NT2/D1 (cell line): Measurements from ENCODE around the gene GULP1.
"Not testable (repeated sequence)": the region's sequence is repeated elsewhere in the genome, so short reads cannot be mapped to it uniquely, and the experiment has no call there.

Experiments
- DNase-seq: peaks from one replicate; pipeline ENCODE4 v3.0.0-alpha.2; 2011; ENCODE audit warnings: low read depth, low spot score
- H3K27me3 ChIP-seq: 2 replicates; pipeline ENCODE4 v1.6.0; 2011; ENCODE audit warnings: mild to moderate bottlenecking; ENCODE audit not compliant: insufficient read length, insufficient read depth
- H3K36me3 ChIP-seq: 2 replicates; pipeline ENCODE4 v1.6.1; 2011; ENCODE audit warnings: mild to moderate bottlenecking, low read length, mixed read lengths; ENCODE audit not compliant: insufficient read depth, insufficient read length
- H3K4me1 ChIP-seq: 2 replicates; pipeline ENCODE4 v1.5.1; 2011; ENCODE audit not compliant: insufficient read depth, insufficient read length
- H3K4me3 ChIP-seq: 2 replicates; pipeline ENCODE4 v1.5.1; 2011; ENCODE audit warnings: low read depth; ENCODE audit not compliant: insufficient read length
- H3K9ac ChIP-seq: 2 replicates; pipeline ENCODE4 v1.6.0; 2011; ENCODE audit warnings: low read depth; ENCODE audit not compliant: insufficient read length
- H3K9me3 ChIP-seq: 2 replicates; pipeline ENCODE4 v1.5.1; 2011; ENCODE audit warnings: mild to moderate bottlenecking, low read length; ENCODE audit not compliant: insufficient read depth
- SUZ12 ChIP-seq: IDR thresholded peaks from 2 replicates; pipeline ENCODE4 v1.6.1; 2011; ENCODE audit not compliant: insufficient read length, insufficient read depth; ENCODE audit errors: extremely low read depth
- YY1 ChIP-seq: IDR thresholded peaks from 2 replicates; pipeline ENCODE4 v1.6.1; 2011; ENCODE audit not compliant: insufficient read length, insufficient read depth
- ZNF274 ChIP-seq: IDR thresholded peaks from 2 replicates; pipeline ENCODE4 v1.6.1; 2011; ENCODE audit warnings: mild to moderate bottlenecking, low read depth, low read length

Gene GULP1

DNA sequence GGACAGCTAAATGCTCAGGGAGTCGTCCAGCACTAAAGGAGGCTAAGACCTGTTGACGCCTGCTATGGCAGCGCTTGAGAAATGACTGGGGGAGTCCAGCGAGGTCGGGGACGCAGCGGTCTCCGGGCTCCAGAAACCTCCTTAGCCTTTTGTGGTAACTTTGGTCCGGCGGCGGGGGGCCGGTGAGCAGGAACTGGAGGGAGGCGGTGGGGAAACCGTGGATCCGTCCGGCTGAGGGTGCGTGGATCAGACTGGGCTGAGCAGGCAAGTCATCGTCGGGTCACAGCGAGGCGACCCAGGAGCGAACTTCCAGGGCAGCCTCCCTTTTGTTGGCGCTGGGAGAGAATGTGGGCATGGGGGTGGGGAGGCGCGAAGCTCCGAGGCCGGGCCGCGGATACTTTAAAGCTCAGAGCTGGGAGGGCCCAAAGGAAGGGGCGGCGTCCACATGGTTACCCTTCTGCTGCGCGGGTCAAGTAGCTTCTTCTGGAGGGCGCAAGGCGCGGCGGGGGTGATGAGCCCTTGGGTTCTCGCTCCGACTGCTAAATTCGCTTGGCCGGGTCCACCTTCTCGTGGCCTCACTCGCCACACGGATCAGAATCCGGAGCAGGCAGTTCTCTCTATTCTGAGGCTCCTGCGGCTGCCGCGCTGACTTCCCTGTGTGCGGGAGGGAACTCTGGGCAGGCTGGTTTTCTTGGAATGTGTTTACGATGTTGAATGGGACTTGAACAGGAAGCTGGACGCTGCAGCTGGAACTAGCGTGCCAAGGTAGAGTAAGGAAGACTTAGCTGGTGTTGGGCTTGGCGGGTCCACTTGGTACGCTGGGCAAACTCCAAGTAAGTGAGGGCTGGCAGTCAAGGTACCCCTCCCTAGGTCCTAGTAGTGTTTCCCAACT, 920 bp downstream of the GULP1 start:
- Histone ChIP-seq H3K9me3 (peaks cover 9% of the 10 kb centered on the region; the same call in 1 of the 2 replicates), H3K36me3 (no peaks in the 10 kb centered on the region), H3K9ac (peak overlapping the region; percentile 93), H3K4me3 (peak overlapping the region; percentile 87), H3K4me1 (no peaks in the 10 kb centered on the region), H3K27me3 (peaks cover 3% of the 10 kb centered on the region)
- no peak for TF ChIP-seq YY1
- TF ChIP-seq ZNF274 = no peak
- TF ChIP-seq SUZ12 = no peak
- DNase-seq = peak; percentile 75

DNA sequence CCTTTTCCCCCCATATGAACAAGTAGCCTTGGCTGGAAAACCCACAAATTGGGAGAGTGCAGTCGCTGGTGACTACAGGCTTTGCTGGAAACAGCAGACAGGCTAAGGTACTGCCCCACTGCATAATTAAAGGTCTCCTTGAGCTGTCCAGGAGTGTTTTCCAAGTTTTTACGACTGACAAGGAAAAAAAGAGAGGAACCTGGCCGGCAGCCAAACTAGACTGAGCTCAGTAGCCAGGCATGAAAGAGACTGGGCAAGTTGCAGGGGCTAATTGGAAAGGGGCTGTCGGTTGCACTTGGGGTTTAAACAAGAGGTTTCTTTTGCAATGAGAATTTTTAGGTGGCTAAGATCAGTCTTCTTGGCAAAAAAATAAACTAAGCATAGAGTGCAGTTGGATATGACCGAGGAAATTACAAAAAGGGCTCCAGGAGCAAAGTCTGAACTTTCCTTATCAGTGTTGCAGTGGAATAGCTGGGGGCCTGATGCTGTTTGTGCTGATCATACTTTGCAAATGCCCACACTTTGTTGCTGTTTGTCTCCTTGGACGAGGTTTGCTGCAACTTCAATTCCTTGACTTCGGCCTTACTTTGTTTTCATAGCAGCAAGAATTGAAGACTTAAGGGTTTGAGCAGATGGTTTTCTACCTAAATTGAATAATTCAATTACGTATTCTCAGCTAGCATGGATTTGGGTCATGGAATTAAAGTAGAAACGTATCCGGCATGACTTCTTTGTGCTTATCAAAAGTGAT, 2.1 kb downstream of the GULP1 start:
- H3K4me3 ChIP-seq = peak overlapping the region; percentile 87
- no peak for DNase-seq
- H3K9ac ChIP-seq = peak overlapping the region; percentile 93
- peaks cover 3% of the 10 kb centered on the region for H3K27me3 ChIP-seq
- H3K4me1 ChIP-seq = no peaks in the 10 kb centered on the region
- TF ChIP-seq SUZ12 (no peak), YY1 (no peak), ZNF274 (no peak)
- H3K9me3 ChIP-seq = peaks cover 21% of the 10 kb centered on the region
- no peaks in the 10 kb centered on the region for H3K36me3 ChIP-seq

DNA sequence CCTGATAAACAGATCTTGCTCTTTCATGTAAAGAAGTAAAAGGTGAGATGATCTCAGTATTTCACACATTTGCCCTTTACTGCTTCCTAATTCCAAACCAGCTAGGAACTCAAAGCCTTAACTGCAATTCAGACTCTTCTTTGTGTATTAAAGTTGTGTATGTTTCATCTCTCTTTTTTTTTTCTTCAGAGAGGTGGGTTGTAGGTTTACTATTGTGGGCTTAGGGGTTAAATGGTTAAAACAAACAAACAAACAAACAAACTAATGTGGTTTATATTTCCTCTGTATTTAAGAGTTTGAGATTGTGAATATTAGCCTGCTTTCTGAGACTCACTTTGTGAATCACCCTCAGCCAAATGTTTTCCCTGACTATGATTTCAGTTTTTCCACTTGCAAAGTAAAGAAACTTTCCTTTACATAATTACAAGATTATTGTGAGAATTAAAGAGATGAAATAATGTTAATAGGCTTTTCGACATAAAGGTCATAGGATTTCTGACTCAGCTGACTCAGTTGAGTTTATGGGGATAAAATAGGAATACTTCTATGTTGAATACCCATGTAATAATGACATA, 2.8 kb downstream of the GULP1 start:
- no peak for DNase-seq
- Histone ChIP-seq H3K27me3 (peaks cover 3% of the 10 kb centered on the region), H3K36me3 (no peaks in the 10 kb centered on the region), H3K4me1 (no peaks in the 10 kb centered on the region), H3K4me3 (peak overlapping the region; percentile 87), H3K9ac (peak overlapping the region; percentile 50), H3K9me3 (peaks cover 26% of the 10 kb centered on the region)
- no peak for TF ChIP-seq ZNF274
- TF ChIP-seq YY1 = no peak
- no peak for TF ChIP-seq SUZ12

DNA sequence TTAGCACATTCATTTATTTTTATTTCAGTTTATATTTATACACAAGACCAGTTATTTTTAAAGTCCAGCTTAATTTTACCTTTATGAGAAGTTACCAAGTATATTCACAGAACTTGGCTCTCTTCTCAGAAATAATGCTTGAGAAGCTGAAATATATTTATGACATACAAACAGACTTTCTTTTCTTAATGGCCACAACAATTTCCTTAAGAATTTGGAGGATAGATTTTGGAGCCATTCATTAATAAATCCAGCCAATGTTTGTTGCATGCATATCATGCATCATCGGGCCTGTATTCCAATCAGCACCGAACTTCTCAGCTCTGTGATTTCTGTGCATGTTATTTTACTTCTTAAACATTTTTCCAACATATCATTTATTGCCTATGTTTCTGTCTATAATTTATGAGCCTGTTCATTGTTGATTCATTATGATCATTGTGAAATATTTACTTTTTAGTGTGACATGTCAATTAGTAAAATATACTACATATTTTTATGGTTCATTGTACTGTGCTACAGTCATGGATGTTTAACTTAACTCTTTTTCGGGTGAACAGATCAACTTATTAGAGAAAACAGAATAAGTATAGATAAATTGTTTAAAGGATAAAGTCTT, 3.5 kb downstream of the GULP1 start:
- Histone ChIP-seq H3K4me3 (no peak overlapping the region), H3K9ac (no peak overlapping the region), H3K27me3 (peaks cover 3% of the 10 kb centered on the region), H3K9me3 (peaks cover 26% of the 10 kb centered on the region), H3K36me3 (no peaks in the 10 kb centered on the region), H3K4me1 (no peaks in the 10 kb centered on the region)
- TF ChIP-seq ZNF274 = no peak
- no peak for TF ChIP-seq YY1
- no peak for TF ChIP-seq SUZ12
- DNase-seq = no peak

DNA sequence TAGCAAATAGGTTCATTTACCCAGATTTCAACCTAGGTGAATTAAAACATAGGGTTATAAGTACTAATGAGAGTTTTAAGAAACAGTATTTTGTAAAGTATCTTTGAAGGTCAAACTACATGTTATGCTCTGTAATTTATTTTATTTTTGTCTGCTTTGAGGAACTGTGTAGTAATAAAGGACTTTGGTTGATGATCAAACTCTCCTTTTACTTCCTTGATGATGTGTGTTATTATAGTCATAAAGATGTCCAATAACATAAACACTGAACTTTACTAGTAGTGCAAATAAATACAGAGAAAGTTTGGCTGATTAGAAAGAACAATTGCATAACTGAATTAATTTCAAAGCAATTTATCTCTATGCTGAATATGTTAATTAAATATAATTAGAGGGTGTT, 6.3 kb downstream of the GULP1 start:
- H3K36me3 ChIP-seq = no peaks in the 10 kb centered on the region
- no peak for DNase-seq
- H3K4me1 ChIP-seq = no peaks in the 10 kb centered on the region
- peaks cover 42% of the 10 kb centered on the region for H3K9me3 ChIP-seq
- H3K9ac ChIP-seq = no peak overlapping the region
- no peaks in the 10 kb centered on the region for H3K27me3 ChIP-seq
- TF ChIP-seq YY1 = no peak
- no peak for TF ChIP-seq SUZ12
- no peak for TF ChIP-seq ZNF274
- H3K4me3 ChIP-seq = no peak overlapping the region

DNA sequence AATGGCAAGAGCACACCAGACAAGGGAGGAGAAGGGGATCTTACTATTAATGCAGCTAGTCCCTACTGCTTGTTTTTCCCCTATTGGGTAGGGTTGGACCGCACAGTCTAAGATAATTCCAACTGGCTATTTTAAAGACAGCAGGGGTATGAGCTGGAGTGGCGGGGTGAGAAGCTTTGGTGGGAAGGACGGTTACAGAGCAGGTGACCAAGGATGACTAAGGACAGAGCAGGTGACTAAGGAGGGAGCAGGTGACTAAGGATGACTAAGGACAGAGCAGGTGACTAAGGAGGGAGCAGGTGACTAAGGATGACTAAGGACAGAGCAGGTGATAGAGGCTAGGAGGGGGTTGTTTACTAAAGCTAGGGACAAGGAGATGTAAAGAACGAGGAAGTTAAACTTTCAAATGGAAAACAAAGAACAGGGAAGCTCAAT, 7.3 kb downstream of the GULP1 start:
- H3K4me3 ChIP-seq, H3K36me3 ChIP-seq, H3K9ac ChIP-seq, H3K4me1 ChIP-seq, H3K27me3 ChIP-seq, DNase-seq: not testable (repeated sequence)
- peaks cover 51% of the 10 kb centered on the region for H3K9me3 ChIP-seq
